Measurements from ENCODE around the gene CEP85L.

DNA sequence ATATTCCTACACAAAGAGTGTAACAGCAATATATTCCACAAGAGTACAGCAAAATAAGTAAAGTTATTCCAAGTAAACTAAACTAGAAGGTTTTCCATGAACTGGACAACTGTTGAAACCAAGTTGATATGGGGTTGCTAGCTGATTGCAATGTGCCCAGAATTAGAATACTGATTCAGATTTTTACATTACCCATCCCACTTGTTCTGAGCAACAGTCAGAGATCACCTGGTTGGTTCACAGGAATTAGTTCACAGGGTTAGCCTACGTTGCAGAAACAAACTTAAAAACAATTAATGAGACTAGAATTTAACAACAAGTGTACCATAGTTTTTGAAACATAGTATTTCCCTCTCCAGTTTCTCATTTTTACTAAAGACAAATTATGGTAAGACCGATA is 49.1 kb downstream of the CEP85L start:
- TF ChIP-seq CTCF (IDR thresholded peaks at IDR 0.05) (no peak), ZFX (IDR thresholded peaks at IDR 0.05; ENCODE audit: borderline replicate concordance) (no peak)
